ENCODE results near the gene TEX2. TPM values are rescaled to one million over a fixed set of nuclear protein-coding genes. Genes with fewer than 3 reads are reported as not detected.
"Not testable (repeated sequence)": the region's sequence is repeated elsewhere in the genome, so short reads cannot be mapped to it uniquely, and the experiment has no call there.

The TEX2 gene
- total RNA-seq, 1 donor from 2014 or later: 8.1 TPM

DNA sequence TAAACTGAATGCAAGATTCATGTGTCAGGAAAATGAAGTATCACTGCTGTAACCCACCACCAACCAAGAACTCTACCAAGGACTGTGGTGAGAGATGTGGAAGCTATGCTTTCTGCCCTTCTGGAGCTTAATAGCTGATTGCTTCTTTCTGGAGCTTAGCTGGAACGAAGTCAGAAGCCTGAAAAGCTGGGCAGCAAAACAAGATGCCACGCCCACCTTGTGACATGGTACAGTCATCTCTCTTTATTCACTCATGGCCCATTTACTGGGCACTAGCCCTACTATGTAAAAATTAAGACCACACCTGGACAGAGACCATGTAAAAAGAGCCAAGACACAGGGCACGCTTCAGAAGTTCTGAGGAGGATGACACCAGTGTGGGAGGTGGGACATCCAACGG is 48.1 kb downstream of the TEX2 start:
- H3K27me3 Mint-ChIP-seq: no peaks in the 10 kb centered on the region
- H3K27ac Mint-ChIP-seq: peak overlapping the region; percentile 5

GRCh38 chr17:64213995-64214811 is 48.9 kb downstream of the TEX2 start:
- TF ChIP-seq, protein P1, sequence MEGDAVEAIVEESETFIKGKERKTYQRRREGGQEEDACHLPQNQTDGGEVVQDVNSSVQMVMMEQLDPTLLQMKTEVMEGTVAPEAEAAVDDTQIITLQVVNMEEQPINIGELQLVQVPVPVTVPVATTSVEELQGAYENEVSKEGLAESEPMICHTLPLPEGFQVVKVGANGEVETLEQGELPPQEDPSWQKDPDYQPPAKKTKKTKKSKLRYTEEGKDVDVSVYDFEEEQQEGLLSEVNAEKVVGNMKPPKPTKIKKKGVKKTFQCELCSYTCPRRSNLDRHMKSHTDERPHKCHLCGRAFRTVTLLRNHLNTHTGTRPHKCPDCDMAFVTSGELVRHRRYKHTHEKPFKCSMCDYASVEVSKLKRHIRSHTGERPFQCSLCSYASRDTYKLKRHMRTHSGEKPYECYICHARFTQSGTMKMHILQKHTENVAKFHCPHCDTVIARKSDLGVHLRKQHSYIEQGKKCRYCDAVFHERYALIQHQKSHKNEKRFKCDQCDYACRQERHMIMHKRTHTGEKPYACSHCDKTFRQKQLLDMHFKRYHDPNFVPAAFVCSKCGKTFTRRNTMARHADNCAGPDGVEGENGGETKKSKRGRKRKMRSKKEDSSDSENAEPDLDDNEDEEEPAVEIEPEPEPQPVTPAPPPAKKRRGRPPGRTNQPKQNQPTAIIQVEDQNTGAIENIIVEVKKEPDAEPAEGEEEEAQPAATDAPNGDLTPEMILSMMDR (IDR thresholded peaks at IDR 0.05): no peak

More for the DNA sequence above, 48.1 kb downstream of the TEX2 start:
- Mint-ChIP-seq H3K4me3 (no peak overlapping the region), H3K4me1 (peaks cover 31% of the 10 kb centered on the region), H3K9me3 (no peaks in the 10 kb centered on the region), H3K36me3 (ENCODE audit: low read depth) (peaks cover 19% of the 10 kb centered on the region)
- ChIA-PET CTCF (no interaction called here), POLR2A (interaction anchor here (4.2 kb wide), 1 partner anchor 69 kb away, joined by 48 read pairs; no protein-coding TSS in a partner anchor)
- DNase-seq: no peak
- intact Hi-C loops (cut with micrococcal nuclease): loop anchor here (5.0 kb wide), 2 partner anchors 68 to 188 kb away; no protein-coding TSS in a partner anchor
- no peak for ATAC-seq (ENCODE audit: low read depth)
- TF ChIP-seq, protein P1 (IDR thresholded peaks at IDR 0.05): no peak

DNA sequence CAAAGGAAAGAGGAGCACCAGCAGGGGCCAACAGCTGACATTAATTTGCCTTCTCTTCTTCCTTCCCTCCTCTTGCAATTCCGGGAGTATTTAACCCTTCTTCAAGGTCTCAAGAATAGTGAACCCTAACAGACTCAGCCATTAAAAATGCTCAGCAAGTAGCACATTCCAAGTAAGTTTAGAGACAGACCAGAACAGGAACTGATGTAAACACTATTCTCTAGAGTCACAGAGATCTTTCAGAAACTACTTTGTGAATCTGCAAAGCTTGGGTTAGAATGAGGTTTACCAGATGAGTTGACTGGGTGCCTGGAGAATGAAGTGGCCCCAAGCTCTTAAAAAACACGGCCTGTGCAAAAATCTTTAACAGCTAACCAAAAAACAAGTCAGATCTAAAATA is 50.9 kb downstream of the TEX2 start:
- TF ChIP-seq, protein P1 (IDR thresholded peaks at IDR 0.05): no peak

More at GRCh38 chr17:64213995-64214811, 48.9 kb downstream of the TEX2 start:
- H3K4me1 Mint-ChIP-seq: peaks cover 31% of the 10 kb centered on the region
- DNase-seq (no peak), ATAC-seq (ENCODE audit: low read depth) (no peak)
- H3K36me3 Mint-ChIP-seq (ENCODE audit: low read depth): peaks cover 19% of the 10 kb centered on the region
- intact Hi-C loops (cut with micrococcal nuclease): no loop called here
- no peaks in the 10 kb centered on the region for H3K27me3 Mint-ChIP-seq
- no peak overlapping the region for H3K4me3 Mint-ChIP-seq
- POLR2A ChIA-PET: interaction anchor here (4.2 kb wide), 1 partner anchor 68 kb away, joined by 48 read pairs; no protein-coding TSS in a partner anchor
- H3K9me3 Mint-ChIP-seq: no peaks in the 10 kb centered on the region
- H3K27ac Mint-ChIP-seq: no peak overlapping the region
- CTCF ChIA-PET: no interaction called here

GRCh38 chr17:64209983-64210382 is 53.1 kb downstream of the TEX2 start:
- peaks cover under 1% of the 10 kb centered on the region for H3K4me1 Mint-ChIP-seq
- intact Hi-C loops (cut with micrococcal nuclease): no loop called here
- TF ChIP-seq, protein P1 (IDR thresholded peaks at IDR 0.05): no peak
- H3K9me3 Mint-ChIP-seq: no peaks in the 10 kb centered on the region
- no peaks in the 10 kb centered on the region for H3K27me3 Mint-ChIP-seq
- DNase-seq: no peak
- H3K4me3 Mint-ChIP-seq: no peak overlapping the region
- POLR2A ChIA-PET: interaction anchor here (0.5 kb wide), 2 partner anchors 64 to 296 kb away, joined by 3 to 7 read pairs; no protein-coding TSS in a partner anchor
- CTCF ChIA-PET: no interaction called here
- H3K27ac Mint-ChIP-seq: no peak overlapping the region
- H3K36me3 Mint-ChIP-seq (ENCODE audit: low read depth): peaks cover 19% of the 10 kb centered on the region
- ATAC-seq (ENCODE audit: low read depth): no peak

More for the DNA sequence above, 50.9 kb downstream of the TEX2 start:
- Mint-ChIP-seq H3K36me3 (ENCODE audit: low read depth) (peaks cover 19% of the 10 kb centered on the region), H3K27ac (no peak overlapping the region), H3K9me3 (no peaks in the 10 kb centered on the region), H3K27me3 (no peaks in the 10 kb centered on the region), H3K4me3 (no peak overlapping the region), H3K4me1 (peaks cover 15% of the 10 kb centered on the region)
- DNase-seq: no peak
- ChIA-PET POLR2A (no interaction called here), CTCF (no interaction called here)
- ATAC-seq (ENCODE audit: low read depth): no peak
- intact Hi-C loops (cut with micrococcal nuclease): no loop called here

DNA sequence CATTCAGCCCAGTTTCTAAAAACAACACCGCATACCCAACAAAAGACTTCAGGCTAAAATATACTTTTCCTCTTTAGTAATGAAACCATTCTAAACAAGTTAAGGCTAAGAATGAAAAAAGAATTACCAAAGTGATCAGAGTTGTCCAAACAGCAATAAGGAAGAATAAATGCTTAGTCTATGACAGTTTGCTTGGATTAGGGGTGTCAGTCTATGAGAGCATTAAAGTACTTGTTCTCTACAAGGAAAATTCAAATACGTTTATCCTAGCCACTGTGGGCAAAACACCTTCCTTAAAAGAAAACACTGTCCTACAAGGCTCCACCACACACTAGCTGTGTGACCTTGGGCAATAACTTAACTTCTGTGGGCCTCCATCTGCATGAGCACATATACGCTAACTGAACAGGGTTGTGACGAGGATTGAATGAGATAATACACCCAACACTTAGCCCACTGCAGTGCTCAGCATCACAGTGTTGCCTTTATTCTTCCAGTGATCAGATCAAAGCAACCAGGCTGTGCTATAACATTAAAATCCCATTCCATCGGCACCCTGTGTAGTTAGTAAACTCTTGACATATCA is 53.6 kb downstream of the TEX2 start:
- DNase-seq (no peak), ATAC-seq (ENCODE audit: low read depth) (no peak)
- Mint-ChIP-seq H3K36me3 (ENCODE audit: low read depth) (peaks cover 19% of the 10 kb centered on the region), H3K9me3 (no peaks in the 10 kb centered on the region), H3K4me3 (no peak overlapping the region), H3K27ac (no peak overlapping the region), H3K27me3 (no peaks in the 10 kb centered on the region), H3K4me1 (no peaks in the 10 kb centered on the region)
- TF ChIP-seq, protein P1 (IDR thresholded peaks at IDR 0.05): no peak
- intact Hi-C loops (cut with micrococcal nuclease): no loop called here
- CTCF ChIA-PET: no interaction called here
- POLR2A ChIA-PET: interaction anchor here (0.5 kb wide), 1 partner anchor 64 kb away, joined by 7 read pairs; no protein-coding TSS in a partner anchor

DNA sequence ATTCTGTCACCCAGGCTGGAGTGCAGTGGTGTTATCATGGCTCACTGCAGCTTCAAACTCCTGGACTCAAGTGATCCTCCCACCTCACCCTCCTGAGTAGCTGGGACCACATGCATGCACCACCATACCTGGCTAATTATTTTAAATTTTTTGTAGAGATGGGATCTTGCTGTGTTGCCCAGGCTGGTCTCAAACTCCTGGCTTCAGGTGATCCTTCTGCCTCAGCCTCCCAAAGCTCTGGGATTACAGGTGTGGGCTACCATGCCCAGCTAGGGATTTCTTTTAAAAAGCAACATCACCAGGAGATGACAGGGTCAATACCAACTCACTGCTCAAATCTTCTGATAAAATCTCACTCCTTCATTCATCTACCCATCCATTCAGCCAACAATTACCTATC is 54.4 kb downstream of the TEX2 start:
- CTCF ChIA-PET: not testable (repeated sequence)
- H3K36me3 Mint-ChIP-seq (ENCODE audit: low read depth): peaks cover 19% of the 10 kb centered on the region

More for the DNA sequence above, 54.4 kb downstream of the TEX2 start:
- H3K4me3 Mint-ChIP-seq; intact Hi-C loops (cut with micrococcal nuclease); ATAC-seq (ENCODE audit: low read depth); H3K9me3 Mint-ChIP-seq; DNase-seq; H3K4me1 Mint-ChIP-seq; POLR2A ChIA-PET; H3K27ac Mint-ChIP-seq; H3K27me3 Mint-ChIP-seq: not testable (repeated sequence)

Measured in activated B cell treated with CpG ODN at 0.5 μM for 24 hours (primary cell).